BE2C (cell line): Measurements from ENCODE around the gene DENND4B.

Experiments used
- DNase-seq: peaks from one replicate; pipeline ENCODE4 v3.0.0-alpha.2; 2020
- H3K27me3 ChIP-seq: fragments of 250-450 bp; sonication (Bioruptor Pico); 2 replicates; pipeline ENCODE4 v1.5.1; 2020; ENCODE audit warnings: mild to moderate bottlenecking
- H3K36me3 ChIP-seq: fragments of 250-450 bp; sonication (Bioruptor Pico); 2 replicates; pipeline ENCODE4 v1.5.1; 2020; ENCODE audit warnings: mild to moderate bottlenecking
- H3K4me1 ChIP-seq: fragments of 250-450 bp; sonication (Bioruptor Pico); 2 replicates; pipeline ENCODE4 v1.5.1; 2020
- H3K4me3 ChIP-seq: 2 replicates; pipeline ENCODE4 v1.5.1; 2011; ENCODE audit warnings: low read depth, low read length
- H3K9me3 ChIP-seq: fragments of 250-450 bp; sonication (Bioruptor Pico); 2 replicates; pipeline ENCODE4 v1.5.1; 2020
- CTCF ChIP-seq: IDR thresholded peaks from 2 replicates; pipeline ENCODE4 v1.5.1; 2012; ENCODE audit warnings: mild to moderate bottlenecking, low read depth, low read length

The DENND4B gene

DNA sequence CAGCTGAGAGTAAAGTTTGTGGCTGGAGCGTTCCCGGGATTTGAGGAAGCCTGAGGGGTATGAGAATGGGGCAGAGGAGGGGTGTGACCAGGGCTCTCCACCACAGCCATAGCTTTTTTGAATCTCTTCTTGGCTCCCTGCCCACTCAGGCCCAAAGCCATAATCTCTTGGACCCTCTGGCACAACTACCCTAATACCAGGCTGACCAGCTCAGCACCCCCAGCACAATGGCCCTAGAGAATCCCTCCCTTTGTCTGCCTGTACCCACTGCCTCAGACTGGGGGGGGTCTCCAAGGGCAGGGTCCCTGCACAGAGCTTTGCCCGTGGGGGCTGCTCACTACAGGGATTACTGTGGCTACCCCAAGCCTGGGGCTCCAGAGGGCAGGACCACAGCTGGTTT, 7.5 kb downstream of the DENND4B start:
- peaks cover 49% of the 10 kb centered on the region for H3K36me3 ChIP-seq
- H3K4me3 ChIP-seq, result no peak overlapping the region
- H3K9me3 ChIP-seq, result no peaks in the 10 kb centered on the region
- H3K27me3 ChIP-seq, result no peaks in the 10 kb centered on the region
- H3K4me1 ChIP-seq, result no peaks in the 10 kb centered on the region
- no peak for TF ChIP-seq CTCF
- DNase-seq, result no peak

DNA sequence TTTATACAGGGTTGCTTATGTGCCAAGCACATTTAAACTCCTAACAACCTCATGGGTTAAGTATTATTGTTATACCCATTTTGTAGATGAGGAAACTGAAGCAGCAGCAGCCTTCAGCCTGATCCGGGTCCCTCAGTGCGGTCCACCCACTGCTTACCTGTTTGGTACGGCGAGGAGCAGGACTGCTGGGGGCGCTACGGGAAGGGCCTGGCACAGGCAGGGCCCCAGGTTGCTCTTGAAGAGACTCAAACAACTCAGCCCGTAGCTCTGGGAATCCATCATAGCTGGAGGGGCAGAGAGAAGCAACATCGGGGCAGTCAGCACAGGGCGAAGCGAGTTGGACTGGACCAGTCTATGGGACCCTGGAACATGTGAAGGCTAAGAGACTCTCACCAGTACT, 9.2 kb downstream of the DENND4B start:
- TF ChIP-seq CTCF, result no peak
- H3K4me3 ChIP-seq, result no peak overlapping the region
- DNase-seq, result no peak
- no peaks in the 10 kb centered on the region for H3K9me3 ChIP-seq
- H3K4me1 ChIP-seq, result no peaks in the 10 kb centered on the region
- no peaks in the 10 kb centered on the region for H3K27me3 ChIP-seq
- H3K36me3 ChIP-seq, result peaks cover 46% of the 10 kb centered on the region

DNA sequence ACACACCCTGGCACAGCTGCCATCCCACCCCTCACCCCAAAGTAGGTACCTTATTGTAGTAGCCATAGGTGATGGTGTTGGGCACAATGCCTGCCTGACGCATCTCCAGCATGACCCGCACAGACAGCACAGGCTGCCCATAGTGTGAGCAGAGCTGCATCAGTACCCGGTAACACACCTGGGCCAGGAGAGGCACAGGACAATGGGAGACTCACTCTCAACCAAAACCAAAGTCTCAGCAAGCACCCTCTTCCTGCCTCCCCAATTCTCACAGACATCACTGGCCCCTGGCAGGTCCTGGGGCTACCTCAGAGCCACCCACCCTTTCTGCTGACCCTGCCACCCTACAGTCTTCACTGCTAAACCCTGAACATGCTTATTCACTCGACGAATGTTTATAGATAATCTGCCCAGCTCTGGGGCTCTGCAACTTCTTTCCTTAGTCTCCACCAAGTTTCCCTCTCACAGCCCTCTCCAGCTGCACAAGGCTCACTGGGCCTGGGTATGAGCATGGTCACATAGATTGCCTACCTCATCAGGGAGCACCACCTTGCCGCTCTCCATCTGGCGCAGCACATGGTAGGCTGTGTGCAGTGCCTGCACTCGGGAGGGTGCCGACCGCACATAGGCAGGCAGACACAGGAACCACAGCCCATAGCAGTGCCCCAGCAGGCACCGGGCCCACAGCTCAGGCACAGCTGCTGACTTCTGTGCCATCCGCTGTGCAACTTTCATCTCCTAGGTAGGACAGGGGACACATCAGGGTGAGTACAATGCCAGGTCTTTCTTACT, 10.3 kb downstream of the DENND4B start:
- Histone ChIP-seq H3K9me3 (no peaks in the 10 kb centered on the region), H3K27me3 (no peaks in the 10 kb centered on the region), H3K36me3 (peaks cover 43% of the 10 kb centered on the region), H3K4me1 (no peaks in the 10 kb centered on the region), H3K4me3 (no peak overlapping the region)
- no peak for DNase-seq
- TF ChIP-seq CTCF, result no peak

DNA sequence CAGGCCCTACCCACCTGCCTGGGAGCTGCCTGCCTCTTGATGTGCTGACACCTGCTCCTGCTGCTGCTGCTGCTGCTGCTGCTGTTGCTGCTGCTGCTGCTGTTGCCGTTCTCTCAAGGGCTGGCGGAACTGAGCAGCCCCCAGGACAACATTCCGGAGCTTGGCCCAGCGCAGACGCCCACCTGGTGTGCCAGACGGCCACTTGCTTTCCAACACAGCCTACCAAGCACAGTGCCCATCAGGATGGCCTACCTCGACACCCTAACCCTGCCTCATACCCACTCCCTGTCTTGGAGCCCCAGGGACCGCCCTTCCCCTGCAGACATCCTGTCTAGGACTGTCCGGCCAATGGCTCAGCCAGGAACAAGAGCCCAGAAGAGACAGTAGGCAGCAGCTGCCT, 11.8 kb downstream of the DENND4B start:
- Histone ChIP-seq H3K4me3 (no peak overlapping the region), H3K9me3 (no peaks in the 10 kb centered on the region), H3K36me3 (peaks cover 42% of the 10 kb centered on the region), H3K4me1 (no peaks in the 10 kb centered on the region), H3K27me3 (no peaks in the 10 kb centered on the region)
- DNase-seq, result no peak
- TF ChIP-seq CTCF, result no peak

DNA sequence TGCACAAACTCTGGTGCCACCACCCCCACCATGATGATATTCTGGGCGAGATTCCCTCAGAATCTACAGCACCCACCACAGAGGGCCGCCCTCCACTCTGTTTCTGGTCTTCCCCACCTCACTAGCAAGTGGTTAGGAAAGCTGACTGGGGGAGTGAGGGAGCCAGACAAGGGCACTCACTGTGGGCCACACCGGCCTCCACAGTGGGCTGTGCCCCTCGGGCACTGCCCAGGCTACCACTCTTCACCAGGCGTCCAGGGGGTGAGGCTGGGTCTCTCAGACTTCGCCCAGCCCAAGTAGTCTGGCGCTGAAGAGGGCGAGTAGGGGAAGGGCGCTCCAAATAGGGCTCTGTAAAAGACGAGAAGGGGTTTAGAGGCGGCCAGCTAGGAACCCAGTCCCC, 12.6 kb downstream of the DENND4B start:
- Histone ChIP-seq H3K4me1 (peaks cover 5% of the 10 kb centered on the region; the same call in 1 of the 2 replicates), H3K27me3 (no peaks in the 10 kb centered on the region), H3K9me3 (no peaks in the 10 kb centered on the region), H3K4me3 (no peak overlapping the region), H3K36me3 (peaks cover 41% of the 10 kb centered on the region)
- TF ChIP-seq CTCF, result no peak
- no peak for DNase-seq

DNA sequence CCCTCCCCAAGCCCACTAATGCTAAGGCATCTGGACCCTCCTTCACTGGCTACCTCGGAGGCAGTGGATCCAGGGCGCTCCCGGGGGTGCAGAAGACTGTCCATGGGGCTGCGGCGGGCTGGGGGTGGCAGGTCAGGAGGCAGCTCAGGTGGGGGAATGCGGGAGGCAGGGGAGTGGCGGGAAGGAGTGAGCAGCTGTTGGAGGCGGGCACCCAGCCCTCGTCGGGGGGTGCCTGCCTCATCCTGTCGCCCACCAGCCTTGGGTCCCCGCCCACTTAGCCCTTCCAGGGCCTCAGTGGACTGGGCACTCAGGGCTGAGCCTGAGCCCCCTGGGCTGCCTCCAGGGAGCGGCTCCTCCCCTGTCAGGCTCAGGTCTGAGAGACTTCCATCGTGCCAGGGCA, 13.1 kb downstream of the DENND4B start:
- TF ChIP-seq CTCF, result no peak
- peaks cover 41% of the 10 kb centered on the region for H3K36me3 ChIP-seq
- H3K4me3 ChIP-seq, result no peak overlapping the region
- peaks cover 10% of the 10 kb centered on the region; the same call in 1 of the 2 replicates for H3K4me1 ChIP-seq
- H3K9me3 ChIP-seq, result no peaks in the 10 kb centered on the region
- H3K27me3 ChIP-seq, result no peaks in the 10 kb centered on the region
- DNase-seq, result no peak
